GM23248 (cell line): ENCODE results near the gene CCL27. TPM values are rescaled to one million over a fixed set of nuclear protein-coding genes. Genes with fewer than 3 reads are reported as not detected.

Experiments used
- DNase-seq: peaks from one replicate; pipeline ENCODE4 v3.0.0-alpha.2; 2015
- H2AFZ ChIP-seq: fragments of 200-600 bp; sonication (generic); 2 replicates; pipeline ENCODE4 v1.6.1; 2016; ENCODE audit warnings: antibody characterized with exemption
- H3F3A ChIP-seq: fragments of 200-600 bp; sonication (generic); 2 replicates; pipeline ENCODE4 v1.6.1; 2016; ENCODE audit warnings: mild to moderate bottlenecking, antibody characterized with exemption, mixed run types; ENCODE audit not compliant: insufficient read depth
- H3K27ac ChIP-seq: fragments of 200-600 bp; sonication (generic); 2 replicates; pipeline ENCODE4 v1.5.1; 2016; ENCODE audit warnings: mild to moderate bottlenecking
- H3K27me3 ChIP-seq: fragments of 200-600 bp; sonication (generic); replicated peaks from 2 replicates; pipeline ENCODE4 v1.6.1; 2016; ENCODE audit warnings: mild to moderate bottlenecking; ENCODE audit not compliant: insufficient read depth
- H3K36me3 ChIP-seq: fragments of 200-600 bp; sonication (generic); 2 replicates; pipeline ENCODE4 v1.6.1; 2016; ENCODE audit warnings: low read depth, mild to moderate bottlenecking
- H3K4me1 ChIP-seq: fragments of 200-600 bp; sonication (generic); 2 replicates; pipeline ENCODE4 v1.6.1; 2016; ENCODE audit warnings: mild to moderate bottlenecking; ENCODE audit not compliant: insufficient read depth
- H3K4me2 ChIP-seq: fragments of 200-600 bp; sonication (generic); one replicate; pipeline ENCODE4 v1.6.1; 2016; ENCODE audit warnings: mild to moderate bottlenecking; ENCODE audit not compliant: unreplicated experiment
- H3K4me3 ChIP-seq: fragments of 200-600 bp; sonication (generic); 2 replicates; pipeline ENCODE4 v1.5.1; 2016; ENCODE audit warnings: mild to moderate bottlenecking
- H3K79me2 ChIP-seq: fragments of 200-600 bp; sonication (generic); 2 replicates; pipeline ENCODE4 v1.6.1; 2016; ENCODE audit warnings: mild to moderate bottlenecking; ENCODE audit not compliant: insufficient read depth
- H3K9ac ChIP-seq: fragments of 200-600 bp; sonication (generic); 2 replicates; pipeline ENCODE4 v1.6.1; 2016; ENCODE audit warnings: mild to moderate bottlenecking
- H3K9me2 ChIP-seq: fragments of 200-600 bp; sonication (generic); 2 replicates; pipeline ENCODE4 v1.6.1; 2016; ENCODE audit warnings: mixed run types, mild to moderate bottlenecking, moderate library complexity; ENCODE audit not compliant: insufficient read depth
- H3K9me3 ChIP-seq: fragments of 200-600 bp; sonication (generic); one replicate; pipeline ENCODE4 v1.6.1; 2017; ENCODE audit warnings: low read depth
- H4K20me1 ChIP-seq: fragments of 200-600 bp; sonication (generic); 2 replicates; pipeline ENCODE4 v1.6.0; 2016; ENCODE audit not compliant: insufficient read depth
- EZH2 ChIP-seq: fragments of 200-600 bp; sonication (generic); IDR thresholded peaks from 2 replicates; pipeline ENCODE4 v1.6.1; 2018; ENCODE audit warnings: antibody characterized with exemption, mild to moderate bottlenecking; ENCODE audit not compliant: insufficient read depth, poor library complexity, severe bottlenecking
- EZH2phosphoT487 ChIP-seq: fragments of 200-600 bp; sonication (generic); IDR thresholded peaks from 2 replicates; pipeline ENCODE4 v1.6.1; 2018; ENCODE audit warnings: antibody characterized with exemption, moderate library complexity, mild to moderate bottlenecking, low read depth; ENCODE audit not compliant: insufficient read depth
- WGBS, 2 experiments: methylation state at CpG; one replicate each; pipeline ENCODE4 v1.1.6; 2015 to 2017; ENCODE audit warnings: low lambda C conversion rate in 2 of 2, low coverage in 1 of 2; ENCODE audit errors: missing lambda C conversion rate in 2 of 2; 5-methylcytosine and 5-hydroxymethylcytosine counted together
- in situ Hi-C: fragments of 300-500 bp; cut with MboI; formaldehyde crosslinking; loops from 2 replicates; pipeline ENCODE4 v1.15.0; 2020
- polyA plus RNA-seq: library from polyadenylated mRNA; unstranded; fragments of >200 nt; fragmentation: Nextera tagmentation; extraction: Ambion mirVana; gene quantifications from 2 replicates; pipeline ENCODE4 v1.2.1, GENCODE V29; 2016
- total RNA-seq: library from RNA; depleted of rRNA; stranded (reverse); fragments of >200 nt; shearing (Covaris generic); gene quantifications from 2 replicates; pipeline ENCODE4 v1.2.3, GENCODE V29; 2014

CCL27 gene
- total and polyA plus RNA-seq, 2 experiments from 2014 or later, result 0.50 TPM; not detected in 1

DNA sequence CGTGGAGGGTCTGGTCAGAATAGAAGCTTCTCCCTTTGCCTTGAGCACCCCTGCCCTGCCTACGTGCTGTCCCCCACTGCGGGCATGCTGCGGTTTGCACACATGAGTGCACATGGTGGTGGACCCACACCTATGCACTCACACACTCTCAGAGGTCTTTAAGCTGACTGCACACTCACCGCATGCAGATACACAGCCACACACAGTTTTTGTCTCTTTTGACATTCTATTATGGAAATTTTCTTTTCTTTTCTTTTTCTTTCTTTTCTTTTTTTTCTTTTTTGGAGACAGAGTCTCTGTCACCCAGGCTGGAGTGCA is 33.0 kb downstream of the CCL27 start:
- no peaks in the 10 kb centered on the region for H3K9me3 ChIP-seq
- H3K9me2 ChIP-seq, result no peaks in the 10 kb centered on the region
- no peaks in the 10 kb centered on the region for H3K36me3 ChIP-seq
- no peaks in the 10 kb centered on the region for H4K20me1 ChIP-seq
- no peaks in the 10 kb centered on the region for H3K4me1 ChIP-seq
- WGBS, 2 experiments, result 16 to 28% methylated on average over 5 of the region's 5 CpGs
- in situ Hi-C loops, result no loop called here
- 0 out of 2 replicates have a peak overlapping the region, but pooled peaks have one; percentile 33 for H2AFZ ChIP-seq
- DNase-seq, result no peak
- peak overlapping the region; percentile 52; the same call in 1 of the 2 replicates for H3K4me3 ChIP-seq
- H3F3A ChIP-seq, result peaks cover 7% of the 10 kb centered on the region; the same call in 1 of the 2 replicates
- H3K79me2 ChIP-seq, result no peaks in the 10 kb centered on the region
- no peak overlapping the region for H3K9ac ChIP-seq
- H3K4me2 ChIP-seq, result peak overlapping the region; percentile 30
- no peak overlapping the region for H3K27ac ChIP-seq
- peaks cover 54% of the 10 kb centered on the region for H3K27me3 ChIP-seq
- TF ChIP-seq EZH2phosphoT487, result 0 out of 2 replicates have a peak, but pooled peaks have one; percentile 27
- TF ChIP-seq EZH2, result peak; percentile 61

DNA sequence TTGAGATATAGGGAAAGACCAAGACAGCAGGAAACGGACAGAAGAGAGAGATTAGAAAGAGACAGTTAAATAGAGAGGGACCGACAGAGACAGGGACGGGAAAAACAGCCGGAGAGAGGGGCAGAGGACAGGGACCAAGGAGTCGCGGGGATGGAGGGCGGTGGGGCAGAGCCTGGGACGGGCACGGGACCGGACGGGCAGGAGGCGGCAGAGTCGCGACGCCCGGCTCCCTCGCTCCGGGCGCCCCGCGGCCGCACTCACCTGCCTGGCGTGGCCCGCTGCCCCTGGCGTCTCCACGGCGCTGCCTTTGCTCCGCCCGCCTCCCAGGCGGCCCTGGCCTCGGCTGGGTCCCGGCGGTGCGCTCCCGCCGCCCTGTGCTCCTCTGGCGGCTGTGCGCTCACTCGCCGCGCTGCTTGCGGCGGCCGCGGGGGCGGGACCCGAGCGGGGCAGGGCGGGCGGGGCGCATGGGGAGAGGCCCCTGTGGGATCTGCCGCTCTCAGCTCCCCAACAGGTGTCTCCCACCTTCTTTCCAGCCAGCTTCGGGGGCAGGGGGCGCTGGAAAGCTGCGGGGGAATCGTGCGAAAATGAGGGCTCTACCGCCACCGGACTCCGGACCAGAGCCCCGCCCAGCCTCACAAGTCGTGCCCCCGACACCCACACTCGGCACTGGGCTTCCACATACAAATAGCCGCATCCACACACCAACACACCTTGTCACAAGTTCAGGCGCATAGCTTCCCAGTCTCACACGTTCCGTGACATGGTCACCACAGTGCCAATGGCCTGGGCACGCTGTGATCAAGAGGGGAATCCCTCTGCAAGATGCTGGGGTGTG is 33.6 kb downstream of the CCL27 start, which contains the start of gene ARID3C:
Gene ARID3C (minus strand): TSS at position 411 of the 835 bp plus-strand sequence. CDS start 1,052 bp downstream, outside the sequence.
- Histone ChIP-seq H3K4me3 (peak within 1 kb of the TSS; percentile 52), H3K9me3 (no peaks in the 10 kb centered on the region), H3K79me2 (no peaks in the 10 kb centered on the region), H3K36me3 (no peaks in the 10 kb centered on the region), H4K20me1 (no peaks in the 10 kb centered on the region), H3K27ac (no peak within 1 kb of the TSS), H2AFZ (peak within 1 kb of the TSS; percentile 33; the same call in 1 of the 2 replicates), H3K4me1 (no peaks in the 10 kb centered on the region), H3K9ac (no peak within 1 kb of the TSS), H3K4me2 (peak within 1 kb of the TSS; percentile 30), H3F3A (peaks cover 7% of the 10 kb centered on the region; the same call in 1 of the 2 replicates), H3K9me2 (no peaks in the 10 kb centered on the region), H3K27me3 (peaks cover 60% of the 10 kb centered on the region)
- peak; percentile 72 for DNase-seq
- TF ChIP-seq EZH2phosphoT487, result 0 out of 2 replicates have a peak, but pooled peaks have one; percentile 26
- TF ChIP-seq EZH2, result peak; percentile 93
- in situ Hi-C loops, result no loop called here
- WGBS, 2 experiments, result 1 to 3% methylated on average over 48 to 52 of the region's 69 CpGs

DNA sequence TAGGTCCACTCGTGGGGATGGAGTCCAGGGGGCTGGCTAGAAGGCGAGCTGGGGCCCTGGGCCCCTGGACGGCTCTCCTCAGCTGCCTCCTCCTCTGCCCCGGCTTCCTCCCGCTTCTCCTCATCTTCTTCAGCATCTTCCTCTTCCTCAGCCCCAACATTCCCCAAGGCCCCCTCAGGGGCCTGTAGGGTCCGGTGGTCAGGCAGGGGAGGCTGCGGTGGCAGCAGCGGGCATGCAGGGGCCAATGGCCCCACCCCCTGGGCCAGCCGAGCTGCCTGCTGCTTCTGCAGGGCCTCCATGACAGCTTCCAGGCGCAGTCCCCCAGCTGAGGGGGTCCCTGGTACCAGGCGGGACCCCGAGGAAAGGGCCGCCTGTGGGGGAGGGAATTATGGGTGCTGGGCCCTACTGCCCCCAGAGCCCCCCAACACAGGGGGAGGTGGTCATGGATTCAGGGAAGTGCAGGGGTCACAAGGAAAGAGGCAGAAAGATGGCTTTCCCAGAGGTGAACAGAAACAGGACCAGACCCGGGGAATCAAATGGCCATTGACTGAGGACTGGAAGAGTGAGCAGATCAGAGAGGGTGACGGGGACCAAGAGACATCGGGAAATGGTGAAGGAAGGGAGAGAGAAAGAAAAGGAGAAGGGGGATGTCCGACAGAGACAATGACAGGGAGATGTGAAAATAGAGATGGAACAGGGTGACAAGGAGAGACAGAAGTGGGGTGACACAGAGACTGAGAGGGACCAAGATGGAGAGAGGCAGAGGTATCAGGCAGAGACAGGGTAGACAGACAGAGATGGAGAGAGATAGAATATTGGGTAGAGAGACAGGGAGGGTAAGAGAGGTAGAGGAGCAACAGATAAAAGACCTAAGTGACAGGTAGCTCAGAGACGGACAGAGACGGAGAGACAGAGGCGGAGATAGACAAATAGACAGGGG is 34.5 kb downstream of the CCL27 start:
- 0 out of 2 replicates have a peak overlapping the region, but pooled peaks have one; percentile 33 for H2AFZ ChIP-seq
- no peaks in the 10 kb centered on the region for H3K9me3 ChIP-seq
- no peak overlapping the region for H3K9ac ChIP-seq
- H3K4me1 ChIP-seq, result no peaks in the 10 kb centered on the region
- no peaks in the 10 kb centered on the region for H3K36me3 ChIP-seq
- H3K9me2 ChIP-seq, result no peaks in the 10 kb centered on the region
- TF ChIP-seq EZH2 (peak; percentile 100), EZH2phosphoT487 (peak; percentile 88)
- no peaks in the 10 kb centered on the region for H4K20me1 ChIP-seq
- H3K27ac ChIP-seq, result no peak overlapping the region
- H3F3A ChIP-seq, result peaks cover 7% of the 10 kb centered on the region; the same call in 1 of the 2 replicates
- H3K79me2 ChIP-seq, result no peaks in the 10 kb centered on the region
- 17 to 22% methylated on average over 14 to 20 of the region's 20 CpGs for WGBS, 2 experiments
- peak overlapping the region; percentile 52 for H3K4me3 ChIP-seq
- peak overlapping the region; percentile 30 for H3K4me2 ChIP-seq
- in situ Hi-C loops, result no loop called here
- peaks cover 65% of the 10 kb centered on the region for H3K27me3 ChIP-seq
- DNase-seq, result no peak

DNA sequence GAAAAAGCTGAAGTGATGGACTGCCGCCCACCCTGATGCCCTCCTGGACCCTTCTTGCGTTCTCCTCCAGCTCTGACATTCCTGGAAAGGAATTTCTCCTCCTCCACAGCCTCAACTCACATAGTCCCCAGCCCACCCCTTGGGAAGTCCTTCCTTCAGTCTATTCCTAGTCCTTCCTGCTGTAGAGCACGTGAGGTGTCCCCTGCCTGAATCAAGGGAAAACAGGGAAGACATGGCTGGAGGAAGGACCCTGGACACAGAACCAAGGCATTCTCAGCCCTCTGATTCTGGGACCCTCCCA is 37.3 kb downstream of the CCL27 start:
- Histone ChIP-seq H4K20me1 (no peaks in the 10 kb centered on the region), H3K4me1 (no peaks in the 10 kb centered on the region), H2AFZ (no peak overlapping the region), H3F3A (no peaks in the 10 kb centered on the region), H3K27me3 (peaks cover 60% of the 10 kb centered on the region), H3K9me3 (no peaks in the 10 kb centered on the region), H3K27ac (no peak overlapping the region), H3K4me3 (no peak overlapping the region), H3K79me2 (peaks cover 1% of the 10 kb centered on the region), H3K4me2 (no peak overlapping the region), H3K36me3 (no peaks in the 10 kb centered on the region), H3K9ac (no peak overlapping the region), H3K9me2 (no peaks in the 10 kb centered on the region)
- TF ChIP-seq EZH2phosphoT487, result no peak
- no peak for TF ChIP-seq EZH2
- 48 to 56% methylated on average over 3 of the region's 3 CpGs for WGBS, 2 experiments
- in situ Hi-C loops, result no loop called here
- DNase-seq, result no peak
